Measurements from ENCODE around the gene SIM1. TPM values are rescaled to one million over a fixed set of nuclear protein-coding genes. Genes with fewer than 3 reads are reported as not detected.

Gene SIM1
- total RNA-seq, 1 donor from 2014 or later: not detected

- no peaks in the 10 kb centered on the region for H3K36me3 ChIP-seq (ENCODE audit: control insufficient read depth, insufficient read depth, low read length)
- no peak for FAIRE-seq
- no peak for TF ChIP-seq CTCF (IDR thresholded peaks at IDR 0.05; ENCODE audit: insufficient read depth, low read length, severe bottlenecking)
- H3K27me3 ChIP-seq (ENCODE audit: control insufficient read depth, insufficient read depth, low read length): peaks cover 82% of the 10 kb centered on the region
- H3K4me3 ChIP-seq (ENCODE audit: low read depth, low read length): no peak overlapping the region
- DNase-seq (ENCODE audit: low read depth): no peak
These were observed 7.8 kb downstream of the SIM1 start for GRCh38 chr6:100456908-100457235.

- DNase-seq (ENCODE audit: low read depth): no peak
- H3K27me3 ChIP-seq (ENCODE audit: control insufficient read depth, insufficient read depth, low read length): peaks cover 83% of the 10 kb centered on the region
- FAIRE-seq: no peak
- H3K36me3 ChIP-seq (ENCODE audit: control insufficient read depth, insufficient read depth, low read length): no peaks in the 10 kb centered on the region
- no peak for TF ChIP-seq CTCF (IDR thresholded peaks at IDR 0.05; ENCODE audit: insufficient read depth, low read length, severe bottlenecking)
- H3K4me3 ChIP-seq (ENCODE audit: low read depth, low read length): no peak overlapping the region
These were observed 8.4 kb downstream of the SIM1 start for GRCh38 chr6:100456141-100456907.

- Histone ChIP-seq H3K27me3 (ENCODE audit: control insufficient read depth, insufficient read depth, low read length) (peaks cover 82% of the 10 kb centered on the region), H3K36me3 (ENCODE audit: control insufficient read depth, insufficient read depth, low read length) (no peaks in the 10 kb centered on the region), H3K4me3 (ENCODE audit: low read depth, low read length) (no peak overlapping the region)
- TF ChIP-seq CTCF (IDR thresholded peaks at IDR 0.05; ENCODE audit: insufficient read depth, low read length, severe bottlenecking): no peak
- DNase-seq (ENCODE audit: low read depth): no peak
- no peak for FAIRE-seq
These were observed 9.2 kb downstream of the SIM1 start for GRCh38 chr6:100455230-100456124.

GRCh38 chr6:100454551-100455229 lies 10.0 kb downstream of the SIM1 start:
- no peaks in the 10 kb centered on the region for H3K36me3 ChIP-seq (ENCODE audit: control insufficient read depth, insufficient read depth, low read length)
- DNase-seq (ENCODE audit: low read depth) (no peak), FAIRE-seq (no peak)
- H3K4me3 ChIP-seq (ENCODE audit: low read depth, low read length): no peak overlapping the region
- TF ChIP-seq CTCF (IDR thresholded peaks at IDR 0.05; ENCODE audit: insufficient read depth, low read length, severe bottlenecking): no peak
- peaks cover 84% of the 10 kb centered on the region for H3K27me3 ChIP-seq (ENCODE audit: control insufficient read depth, insufficient read depth, low read length)

- TF ChIP-seq CTCF (IDR thresholded peaks at IDR 0.05; ENCODE audit: insufficient read depth, low read length, severe bottlenecking): no peak
- H3K4me3 ChIP-seq (ENCODE audit: low read depth, low read length): no peak overlapping the region
- no peak for DNase-seq (ENCODE audit: low read depth)
- no peaks in the 10 kb centered on the region for H3K36me3 ChIP-seq (ENCODE audit: control insufficient read depth, insufficient read depth, low read length)
- peaks cover 87% of the 10 kb centered on the region for H3K27me3 ChIP-seq (ENCODE audit: control insufficient read depth, insufficient read depth, low read length)
- FAIRE-seq: no peak
These were observed 10.8 kb downstream of the SIM1 start for GRCh38 chr6:100453701-100454521.
